Astrocyte (in vitro differentiated cells and primary cell): Measurements from ENCODE around the gene RFLNA.

Experiments
- CTCF ChIP-seq: IDR thresholded peaks from 2 replicates; pipeline ENCODE4 v1.5.1; 2011; ENCODE audit warnings: low read depth, mild to moderate bottlenecking, inconsistent platforms, low read length, moderate library complexity; ENCODE audit not compliant: insufficient read depth
- EZH2 ChIP-seq: IDR thresholded peaks from 2 replicates; pipeline ENCODE4 v1.6.1; 2012; ENCODE audit warnings: mild to moderate bottlenecking, low read length, inconsistent platforms; ENCODE audit not compliant: insufficient read depth

- TF ChIP-seq CTCF: no peak
- TF ChIP-seq EZH2: no peak
Measured at GRCh38 chr12:124344022-124344421, 49.1 kb downstream of the RFLNA start.
